HG03066 (cell line): ENCODE data around the gene ZNF483.
"Not testable (repeated sequence)": the region's sequence is repeated elsewhere in the genome, so short reads cannot be mapped to it uniquely, and the experiment has no call there.

ENCODE experiments used
- ATAC-seq: cut with Tn5 transposase; IDR thresholded peaks from one replicate; pipeline ENCODE4 v1.9.1; 2021; ENCODE audit warnings: low read depth; ENCODE audit not compliant: unreplicated experiment

The ZNF483 gene

DNA sequence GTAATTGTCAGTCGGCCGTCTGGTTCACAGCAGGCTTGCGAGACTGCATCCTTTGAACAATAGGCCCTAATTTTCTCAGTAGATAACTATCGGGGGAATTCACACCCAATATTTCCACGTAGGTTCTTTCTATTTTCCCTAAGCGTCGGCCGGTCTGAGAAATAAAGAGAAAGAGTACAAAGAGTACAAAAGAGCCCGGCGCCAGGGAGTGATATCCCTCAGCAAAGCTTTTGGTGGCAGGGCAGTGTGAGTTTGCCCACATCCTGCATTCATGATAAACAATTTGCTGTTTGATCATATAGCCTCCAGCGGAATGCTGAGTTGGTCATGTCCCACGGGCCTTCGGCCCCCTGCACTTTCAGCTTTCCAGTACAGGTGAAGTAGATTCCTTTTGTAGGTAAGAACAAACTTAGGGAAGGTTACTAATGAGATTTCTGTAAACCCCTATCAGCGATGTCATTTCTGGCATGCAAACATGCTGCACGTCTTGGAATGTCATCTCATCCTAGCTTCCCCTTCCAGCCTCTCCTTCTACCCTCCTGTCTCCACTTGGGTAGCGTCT, 79.2 kb downstream of the ZNF483 start:
- no peak for ATAC-seq

DNA sequence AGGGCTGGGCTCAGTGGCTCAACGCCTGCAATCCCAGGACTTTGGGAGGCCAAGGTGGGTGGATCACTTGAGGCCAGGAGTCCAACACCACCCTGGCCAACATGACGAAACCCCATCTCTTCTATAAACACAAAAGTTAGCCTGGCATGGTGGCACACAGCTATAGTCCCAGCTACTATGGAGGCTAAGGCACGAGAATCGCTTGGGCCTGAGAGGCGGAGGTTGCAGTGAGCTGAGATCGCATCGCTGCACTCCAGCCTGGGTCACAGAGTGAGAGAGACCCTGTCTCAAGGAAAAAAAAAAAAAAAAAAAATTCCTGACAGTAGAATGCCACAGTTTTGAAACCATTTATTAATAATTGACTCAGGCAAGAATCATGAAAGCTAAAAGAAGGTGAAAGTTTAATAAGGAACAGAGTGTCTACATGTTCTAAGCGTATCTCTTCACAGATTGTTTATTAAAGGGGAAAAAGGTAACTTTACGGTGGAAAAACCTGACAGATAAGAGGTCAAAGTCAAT, 80.1 kb downstream of the ZNF483 start:
- ATAC-seq: no peak

DNA sequence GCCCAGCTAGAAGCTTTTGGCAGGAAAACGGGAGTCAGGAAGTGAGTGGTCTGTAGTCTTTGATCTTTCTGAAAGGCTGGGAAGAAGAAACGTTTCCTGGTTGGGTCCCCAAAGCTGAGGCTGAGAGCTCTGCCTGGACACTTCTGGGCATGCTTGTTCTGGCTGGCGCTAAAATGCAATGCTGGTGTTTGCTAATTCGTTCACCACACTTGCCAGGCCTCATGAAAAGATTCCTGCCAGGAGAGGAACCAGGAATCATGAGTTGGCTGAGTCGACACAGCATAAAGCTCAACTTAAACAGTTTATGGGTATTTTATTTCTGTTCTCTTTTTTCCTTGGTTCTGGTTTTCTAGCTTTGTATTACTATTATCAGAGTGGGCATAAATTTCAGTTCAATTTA, 85.2 kb downstream of the ZNF483 start:
- ATAC-seq: no peak

DNA sequence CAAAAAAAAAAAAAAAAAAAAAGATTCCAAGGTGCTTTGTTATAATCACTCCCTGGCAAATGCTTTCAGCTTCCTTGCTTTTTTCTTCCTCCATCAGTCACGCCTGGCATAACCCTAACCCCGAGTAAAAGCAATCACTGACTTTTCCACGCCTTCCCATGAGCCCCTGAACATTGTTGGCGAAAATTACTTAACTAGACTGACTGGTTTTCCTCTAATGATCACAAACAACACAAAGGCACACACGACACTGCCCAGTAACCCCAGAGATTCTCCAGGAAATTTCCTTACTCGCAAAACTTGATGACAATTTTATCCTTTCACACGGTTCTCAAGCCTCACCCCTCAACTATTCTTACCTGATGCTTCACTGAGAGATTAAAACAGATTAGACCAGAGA, 85.9 kb downstream of the ZNF483 start:
- no peak for ATAC-seq

DNA sequence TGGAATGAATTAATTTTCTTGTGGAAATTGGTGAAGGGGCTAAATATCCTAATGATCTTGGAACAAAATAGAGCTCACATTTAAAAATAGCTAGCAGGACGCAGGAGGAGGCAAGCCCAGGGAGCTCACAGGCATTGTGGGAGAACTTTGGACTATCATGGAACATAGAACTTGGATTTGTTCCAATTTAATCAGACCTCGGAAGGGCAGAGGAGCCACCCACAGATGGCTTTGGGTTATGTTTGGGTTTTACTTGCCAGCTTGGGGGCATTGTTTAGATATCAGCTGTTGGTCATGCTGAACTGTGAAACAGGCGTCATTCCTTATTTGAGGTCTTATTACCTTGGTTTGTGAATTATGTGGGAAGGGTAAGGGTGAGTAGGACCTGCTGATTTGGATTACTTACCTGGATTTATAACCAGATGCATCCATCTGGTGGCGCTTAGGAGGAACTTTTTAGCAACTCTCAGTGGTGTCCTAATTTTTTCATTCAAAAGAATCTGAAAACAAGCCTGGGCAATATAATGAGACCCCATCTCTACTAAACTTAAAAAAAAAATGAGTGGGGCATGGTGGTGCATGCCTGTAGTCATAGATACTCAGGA, 88.6 kb downstream of the ZNF483 start:
- no peak for ATAC-seq

DNA sequence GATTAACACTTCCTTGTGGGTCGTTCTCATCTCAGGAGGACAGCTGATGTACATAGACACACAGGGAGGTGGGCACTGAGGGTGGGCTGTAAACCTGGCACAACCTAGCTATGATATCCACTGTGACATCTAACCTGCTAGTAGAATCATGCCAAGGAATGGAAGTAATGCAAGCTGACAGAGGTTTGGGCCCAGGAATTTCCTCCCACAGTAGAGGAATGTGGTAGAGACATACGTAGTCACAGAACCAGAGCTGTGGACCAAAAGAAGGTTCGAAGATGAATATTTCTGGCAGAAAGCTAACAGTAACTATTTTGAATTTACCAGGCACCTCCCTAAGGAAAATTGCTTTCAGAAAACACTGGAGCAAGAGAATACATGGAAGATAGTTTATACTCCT, 90.9 kb downstream of the ZNF483 start:
- ATAC-seq: no peak

DNA sequence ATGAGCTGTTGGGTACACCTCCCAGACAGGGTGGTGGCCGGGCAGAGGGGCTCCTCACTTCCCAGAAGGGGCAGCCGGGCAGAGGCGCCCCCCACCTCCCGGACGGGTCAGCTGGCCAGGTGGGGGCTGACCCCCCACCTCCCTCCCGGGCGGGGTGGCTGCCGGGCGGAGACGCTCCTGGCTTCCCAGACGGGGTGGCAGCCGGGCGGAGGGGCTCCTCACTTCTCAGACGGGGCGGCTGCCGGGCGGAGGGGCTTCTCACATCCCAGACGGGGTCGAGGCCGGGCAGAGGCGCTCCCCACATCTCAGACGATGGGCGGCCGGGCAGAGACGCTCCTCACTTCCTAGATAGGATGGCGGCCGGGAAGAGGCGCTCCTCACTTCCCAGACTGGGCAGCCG, 92.4 kb downstream of the ZNF483 start:
- ATAC-seq: not testable (repeated sequence)

DNA sequence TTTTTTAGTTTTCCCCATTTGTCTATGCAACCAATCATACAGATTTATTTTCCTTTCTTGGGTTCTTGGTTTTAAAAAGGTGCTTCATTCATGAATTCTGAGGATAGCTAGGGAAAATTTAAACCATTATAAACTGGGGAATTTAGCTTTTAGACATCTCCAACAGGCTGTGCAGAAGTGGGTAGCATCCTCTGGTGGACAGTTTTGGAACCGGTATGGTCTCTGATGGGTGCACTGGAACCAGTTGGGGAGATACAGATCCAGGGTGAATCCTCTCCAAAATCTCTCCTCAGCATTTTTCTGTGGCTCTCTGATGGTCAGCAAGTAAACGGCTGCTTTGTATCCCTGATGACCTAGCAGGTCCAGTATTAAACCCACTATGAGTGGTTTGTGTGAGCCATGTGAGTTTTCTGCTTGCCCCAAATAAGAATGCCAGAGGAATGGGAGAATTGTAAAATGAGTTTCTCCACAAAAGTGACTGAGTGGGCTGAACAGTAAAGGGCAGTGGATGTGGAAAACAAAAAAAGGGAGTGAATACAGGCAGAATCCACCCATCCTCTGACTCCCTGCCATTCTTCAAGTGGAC, 97.0 kb downstream of the ZNF483 start:
- ATAC-seq: peak; percentile 52

DNA sequence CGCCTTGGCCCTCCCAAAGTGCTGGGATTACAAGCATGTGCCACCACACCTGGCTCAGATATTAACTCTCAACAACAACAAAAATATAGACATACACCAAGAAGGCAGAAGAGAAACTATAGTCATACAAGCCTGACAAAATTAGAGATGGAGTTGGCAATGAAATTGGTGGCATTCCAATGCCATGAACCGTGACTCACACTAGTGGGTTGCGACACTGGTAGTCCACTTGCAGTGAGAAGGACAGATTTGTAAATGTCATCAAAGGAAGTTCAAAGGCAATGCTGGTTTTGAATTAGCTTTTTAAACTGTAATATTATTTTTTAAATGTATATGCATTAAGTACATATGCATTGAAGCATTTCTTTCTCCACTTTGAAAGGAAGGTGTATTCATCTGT, 97.6 kb downstream of the ZNF483 start:
- ATAC-seq: no peak
